ENCODE measurements around the gene SLAIN1.

DNA sequence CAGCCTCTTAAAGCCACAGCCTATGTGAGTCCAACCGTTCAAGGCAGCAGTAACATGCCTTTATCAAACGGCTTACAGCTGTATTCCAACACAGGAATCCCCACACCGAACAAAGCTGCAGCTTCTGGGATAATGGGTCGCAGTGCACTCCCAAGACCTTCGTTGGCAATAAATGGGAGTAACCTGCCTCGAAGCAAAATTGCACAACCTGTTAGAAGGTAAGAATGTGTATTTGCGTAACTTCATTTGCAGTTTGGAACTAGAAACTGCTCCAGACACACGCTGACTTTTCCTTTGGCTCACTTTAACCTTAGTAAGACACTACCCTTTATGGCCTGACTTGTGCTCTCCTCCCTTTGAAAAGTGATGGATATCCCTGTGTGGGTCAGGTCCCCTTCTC lies 63.4 kb downstream of the SLAIN1 start:
- no peak for TF ChIP-seq POLR2A (IDR thresholded peaks at IDR 0.05)
- TF ChIP-seq, protein P1, sequence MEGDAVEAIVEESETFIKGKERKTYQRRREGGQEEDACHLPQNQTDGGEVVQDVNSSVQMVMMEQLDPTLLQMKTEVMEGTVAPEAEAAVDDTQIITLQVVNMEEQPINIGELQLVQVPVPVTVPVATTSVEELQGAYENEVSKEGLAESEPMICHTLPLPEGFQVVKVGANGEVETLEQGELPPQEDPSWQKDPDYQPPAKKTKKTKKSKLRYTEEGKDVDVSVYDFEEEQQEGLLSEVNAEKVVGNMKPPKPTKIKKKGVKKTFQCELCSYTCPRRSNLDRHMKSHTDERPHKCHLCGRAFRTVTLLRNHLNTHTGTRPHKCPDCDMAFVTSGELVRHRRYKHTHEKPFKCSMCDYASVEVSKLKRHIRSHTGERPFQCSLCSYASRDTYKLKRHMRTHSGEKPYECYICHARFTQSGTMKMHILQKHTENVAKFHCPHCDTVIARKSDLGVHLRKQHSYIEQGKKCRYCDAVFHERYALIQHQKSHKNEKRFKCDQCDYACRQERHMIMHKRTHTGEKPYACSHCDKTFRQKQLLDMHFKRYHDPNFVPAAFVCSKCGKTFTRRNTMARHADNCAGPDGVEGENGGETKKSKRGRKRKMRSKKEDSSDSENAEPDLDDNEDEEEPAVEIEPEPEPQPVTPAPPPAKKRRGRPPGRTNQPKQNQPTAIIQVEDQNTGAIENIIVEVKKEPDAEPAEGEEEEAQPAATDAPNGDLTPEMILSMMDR (IDR thresholded peaks at IDR 0.05): no peak
- TF ChIP-seq EP300 (IDR thresholded peaks at IDR 0.05): no peak

All from stomach (tissue), 4 donors.